ENCODE results near the gene ACSL3.

DNA sequence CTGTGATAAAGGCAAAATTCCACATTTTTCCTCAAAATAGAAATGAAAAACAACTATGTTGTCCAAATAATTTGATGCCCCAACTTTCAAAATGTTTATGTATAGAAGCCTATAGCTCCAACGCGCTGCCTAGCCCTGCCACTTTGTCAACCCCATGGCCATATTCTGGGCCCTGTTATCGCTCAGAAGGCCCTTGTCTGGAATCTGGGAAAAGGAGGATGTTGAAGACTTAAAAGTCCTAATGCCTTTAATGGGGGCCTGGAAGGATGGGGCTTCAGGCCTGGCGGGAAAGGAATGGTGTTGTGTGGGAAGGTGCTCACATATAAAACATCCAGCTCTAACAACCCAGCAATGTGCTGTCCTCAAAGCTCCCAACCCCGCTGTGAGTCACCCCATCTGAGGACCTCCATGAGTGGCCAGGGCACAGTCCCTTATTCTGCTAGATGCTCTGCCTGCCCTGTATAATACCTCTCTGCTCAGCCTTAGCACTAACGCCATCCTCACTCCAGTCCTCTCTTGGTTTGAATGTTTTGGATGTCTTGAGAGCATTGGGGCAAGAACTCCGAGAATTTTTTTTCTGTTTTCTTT is 86.0 kb downstream of the ACSL3 start:
- TF ChIP-seq, protein P1, sequence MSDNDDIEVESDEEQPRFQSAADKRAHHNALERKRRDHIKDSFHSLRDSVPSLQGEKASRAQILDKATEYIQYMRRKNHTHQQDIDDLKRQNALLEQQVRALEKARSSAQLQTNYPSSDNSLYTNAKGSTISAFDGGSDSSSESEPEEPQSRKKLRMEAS (CRISPR knock-in tag; IDR thresholded peaks at IDR 0.05), result no peak
- TF ChIP-seq CTCF (IDR thresholded peaks at IDR 0.05) (no peak), STAT6 (CRISPR knock-in tag; conservative IDR thresholded peaks at IDR 0.05; ENCODE audit: low read depth) (no peak), USF1 (CRISPR knock-in tag; IDR thresholded peaks at IDR 0.05) (no peak), ZBTB43 (CRISPR knock-in tag; IDR thresholded peaks at IDR 0.05) (no peak), SP1 (CRISPR knock-in tag; conservative IDR thresholded peaks at IDR 0.05) (no peak)
- TF ChIP-seq, protein P2, sequence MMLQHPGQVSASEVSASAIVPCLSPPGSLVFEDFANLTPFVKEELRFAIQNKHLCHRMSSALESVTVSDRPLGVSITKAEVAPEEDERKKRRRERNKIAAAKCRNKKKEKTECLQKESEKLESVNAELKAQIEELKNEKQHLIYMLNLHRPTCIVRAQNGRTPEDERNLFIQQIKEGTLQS (CRISPR knock-in tag; conservative IDR thresholded peaks at IDR 0.05), result no peak
- TF ChIP-seq, protein P3, sequence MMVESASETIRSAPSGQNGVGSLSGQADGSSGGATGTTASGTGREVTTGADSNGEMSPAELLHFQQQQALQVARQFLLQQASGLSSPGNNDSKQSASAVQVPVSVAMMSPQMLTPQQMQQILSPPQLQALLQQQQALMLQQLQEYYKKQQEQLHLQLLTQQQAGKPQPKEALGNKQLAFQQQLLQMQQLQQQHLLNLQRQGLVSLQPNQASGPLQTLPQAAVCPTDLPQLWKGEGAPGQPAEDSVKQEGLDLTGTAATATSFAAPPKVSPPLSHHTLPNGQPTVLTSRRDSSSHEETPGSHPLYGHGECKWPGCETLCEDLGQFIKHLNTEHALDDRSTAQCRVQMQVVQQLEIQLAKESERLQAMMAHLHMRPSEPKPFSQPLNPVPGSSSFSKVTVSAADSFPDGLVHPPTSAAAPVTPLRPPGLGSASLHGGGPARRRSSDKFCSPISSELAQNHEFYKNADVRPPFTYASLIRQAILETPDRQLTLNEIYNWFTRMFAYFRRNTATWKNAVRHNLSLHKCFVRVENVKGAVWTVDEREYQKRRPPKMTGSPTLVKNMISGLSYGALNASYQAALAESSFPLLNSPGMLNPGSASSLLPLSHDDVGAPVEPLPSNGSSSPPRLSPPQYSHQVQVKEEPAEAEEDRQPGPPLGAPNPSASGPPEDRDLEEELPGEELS (CRISPR knock-in tag; IDR thresholded peaks at IDR 0.05), result no peak
- TF ChIP-seq, protein P4, sequence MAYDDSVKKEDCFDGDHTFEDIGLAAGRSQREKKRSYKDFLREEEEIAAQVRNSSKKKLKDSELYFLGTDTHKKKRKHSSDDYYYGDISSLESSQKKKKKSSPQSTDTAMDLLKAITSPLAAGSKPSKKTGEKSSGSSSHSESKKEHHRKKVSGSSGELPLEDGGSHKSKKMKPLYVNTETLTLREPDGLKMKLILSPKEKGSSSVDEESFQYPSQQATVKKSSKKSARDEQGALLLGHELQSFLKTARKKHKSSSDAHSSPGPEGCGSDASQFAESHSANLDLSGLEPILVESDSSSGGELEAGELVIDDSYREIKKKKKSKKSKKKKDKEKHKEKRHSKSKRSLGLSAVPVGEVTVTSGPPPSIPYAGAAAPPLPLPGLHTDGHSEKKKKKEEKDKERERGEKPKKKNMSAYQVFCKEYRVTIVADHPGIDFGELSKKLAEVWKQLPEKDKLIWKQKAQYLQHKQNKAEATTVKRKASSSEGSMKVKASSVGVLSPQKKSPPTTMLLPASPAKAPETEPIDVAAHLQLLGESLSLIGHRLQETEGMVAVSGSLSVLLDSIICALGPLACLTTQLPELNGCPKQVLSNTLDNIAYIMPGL (CRISPR knock-in tag; IDR thresholded peaks at IDR 0.05), result no peak

All from WTC11 (cell line).